HL-60 (cell line): ENCODE results near the gene ITSN1.

Experiments
- DNase-seq, 2 experiments: peaks; one replicate each; pipeline ENCODE4 v3.0.0-alpha.2; 2010 to 2020; ENCODE audit warnings: low read depth in 1 of 2, low spot score in 1 of 2
- H3K27ac ChIP-seq: fragments of 250-450 bp; sonication (Bioruptor Pico); replicated peaks from 2 replicates; pipeline ENCODE4 v1.5.1; 2020; ENCODE audit warnings: mild to moderate bottlenecking, moderate library complexity
- H3K27me3 ChIP-seq: fragments of 250-450 bp; sonication (Bioruptor Pico); 2 replicates; pipeline ENCODE4 v1.5.1; 2021; ENCODE audit warnings: mild to moderate bottlenecking, moderate library complexity; ENCODE audit not compliant: insufficient read depth, poor library complexity, severe bottlenecking
- H3K4me3 ChIP-seq: replicated peaks from 2 replicates; pipeline ENCODE4 v1.5.1; 2011; ENCODE audit warnings: mild to moderate bottlenecking, control low read depth, low read length; ENCODE audit not compliant: insufficient read depth
- CTCF ChIP-seq: IDR thresholded peaks from one replicate; pipeline ENCODE4 v1.5.1; 2011; ENCODE audit warnings: low read length, control low read depth, inconsistent platforms; ENCODE audit not compliant: insufficient read depth
- GABPA ChIP-seq: IDR thresholded peaks from 2 replicates; pipeline ENCODE4 v1.6.1; 2012; ENCODE audit warnings: low read depth
- POLR2AphosphoS5 ChIP-seq: IDR thresholded peaks from 2 replicates; pipeline ENCODE4 v1.6.1; 2012; ENCODE audit warnings: low read depth
- REST ChIP-seq: IDR thresholded peaks from 2 replicates; pipeline ENCODE4 v1.6.1; 2012; ENCODE audit warnings: low read depth; ENCODE audit not compliant: insufficient replicate concordance
- SPI1 ChIP-seq: IDR thresholded peaks from 2 replicates; pipeline ENCODE4 v1.6.1; 2012; ENCODE audit warnings: low read depth, mild to moderate bottlenecking, borderline replicate concordance

Gene ITSN1

DNA sequence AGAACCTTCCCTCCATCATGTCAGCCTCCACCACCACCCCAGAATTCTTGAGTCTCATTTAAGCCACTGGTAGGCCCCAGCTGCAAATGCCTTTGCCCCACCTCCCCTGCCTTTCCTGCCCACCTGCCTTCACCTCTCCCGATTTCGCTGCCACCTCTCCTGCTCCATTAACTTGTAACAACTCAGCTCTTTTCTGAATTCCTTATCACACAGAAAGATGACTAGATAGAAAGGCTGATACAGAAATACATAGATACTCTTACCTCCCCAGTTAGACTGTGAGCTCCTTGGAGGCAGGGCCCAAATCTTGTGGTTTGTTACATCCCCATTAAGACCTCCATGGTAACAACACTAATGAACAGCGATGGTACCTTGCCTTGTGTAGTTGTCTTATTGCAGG is 203.8 kb downstream of the ITSN1 start:
- TF ChIP-seq GABPA (no peak), CTCF (no peak), REST (no peak), POLR2AphosphoS5 (no peak)
- no peak overlapping the region for H3K27ac ChIP-seq
- DNase-seq, result no peak
- no peaks in the 10 kb centered on the region for H3K27me3 ChIP-seq
- no peak overlapping the region for H3K4me3 ChIP-seq

GRCh38 chr21:33847588-33848248 is 205.4 kb downstream of the ITSN1 start:
- no peak overlapping the region for H3K4me3 ChIP-seq
- no peaks in the 10 kb centered on the region for H3K27me3 ChIP-seq
- TF ChIP-seq GABPA (no peak), CTCF (no peak)
- no peak for DNase-seq
- H3K27ac ChIP-seq, result no peak overlapping the region

DNA sequence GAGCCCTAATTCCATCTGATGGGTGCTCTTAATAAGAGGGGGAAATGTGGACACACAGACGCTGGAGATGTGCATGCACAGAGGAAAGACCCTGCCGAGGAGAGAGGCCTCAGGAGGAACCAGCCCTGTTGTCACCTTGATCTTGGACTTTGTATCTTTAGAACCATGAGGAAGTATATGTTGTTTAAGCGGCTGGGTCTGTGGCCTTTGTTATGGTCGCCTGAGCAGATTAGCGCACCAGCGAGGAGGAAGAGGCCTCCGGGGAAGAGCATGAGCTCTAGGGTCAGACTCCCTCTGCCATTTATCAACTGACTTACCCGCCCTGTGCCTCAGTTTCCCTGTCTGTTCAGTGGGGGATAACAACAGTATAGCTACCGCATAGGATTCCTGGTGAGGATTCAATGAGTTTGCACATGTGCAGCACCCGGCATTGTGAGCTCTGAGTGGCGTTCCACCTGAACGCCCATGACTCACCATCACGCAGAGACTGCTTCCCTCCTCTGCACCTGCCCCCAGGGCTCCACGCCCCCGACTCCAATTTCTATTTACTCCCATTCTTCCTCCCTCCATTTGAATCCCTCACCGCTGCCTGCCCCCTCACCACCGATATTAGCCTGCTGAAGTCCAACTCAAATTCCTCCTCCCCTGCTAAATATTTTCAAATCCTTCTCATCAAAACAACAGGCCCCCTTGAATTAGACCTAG is 206.1 kb downstream of the ITSN1 start:
- TF ChIP-seq GABPA (no peak), POLR2AphosphoS5 (no peak), REST (no peak), SPI1 (no peak), CTCF (no peak)
- H3K27me3 ChIP-seq, result no peaks in the 10 kb centered on the region
- H3K4me3 ChIP-seq, result no peak overlapping the region
- no peak overlapping the region for H3K27ac ChIP-seq
- no peak for DNase-seq

DNA sequence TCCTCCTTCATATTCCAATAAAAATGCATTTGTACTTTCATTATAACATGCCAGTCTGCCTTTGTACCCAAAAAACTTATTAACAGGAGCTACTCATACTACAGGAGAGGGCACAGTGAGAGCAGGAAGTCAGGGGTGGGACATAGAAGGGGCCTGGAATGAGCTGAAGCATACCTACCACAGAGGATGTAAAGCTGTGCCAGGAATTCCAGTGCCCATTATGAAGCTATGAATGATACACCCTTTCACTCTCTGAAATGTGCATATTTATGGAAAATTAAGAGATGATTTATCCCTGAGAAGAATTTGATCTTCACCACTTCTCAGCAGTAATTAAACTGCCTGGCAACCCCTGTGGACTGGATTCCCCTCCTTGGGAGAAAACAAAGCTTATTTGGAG is 207.5 kb downstream of the ITSN1 start:
- H3K27ac ChIP-seq, result no peak overlapping the region
- H3K27me3 ChIP-seq, result no peaks in the 10 kb centered on the region
- DNase-seq, result no peak
- no peak overlapping the region for H3K4me3 ChIP-seq
- TF ChIP-seq SPI1, result no peak
- no peak for TF ChIP-seq REST
- no peak for TF ChIP-seq CTCF
- TF ChIP-seq GABPA, result no peak
- no peak for TF ChIP-seq POLR2AphosphoS5
